HG03354 (cell line): Measurements from ENCODE around the gene MRAS.

ENCODE experiments used
- ATAC-seq: cut with Tn5 transposase; IDR thresholded peaks from one replicate; pipeline ENCODE4 v1.9.1; 2021; ENCODE audit warnings: mild to moderate bottlenecking; ENCODE audit not compliant: unreplicated experiment, poor library complexity, severe bottlenecking

Gene MRAS

GRCh38 chr3:138347960-138348753 lies at the start of gene MRAS:
MRAS (plus strand) TSS chr3:138348579; CDS start chr3:138372884, 24,305 bp downstream.
- ATAC-seq: peak; percentile 55

GRCh38 chr3:138300647-138301046 lies 47.7 kb upstream of the MRAS start:
- ATAC-seq: no peak

DNA sequence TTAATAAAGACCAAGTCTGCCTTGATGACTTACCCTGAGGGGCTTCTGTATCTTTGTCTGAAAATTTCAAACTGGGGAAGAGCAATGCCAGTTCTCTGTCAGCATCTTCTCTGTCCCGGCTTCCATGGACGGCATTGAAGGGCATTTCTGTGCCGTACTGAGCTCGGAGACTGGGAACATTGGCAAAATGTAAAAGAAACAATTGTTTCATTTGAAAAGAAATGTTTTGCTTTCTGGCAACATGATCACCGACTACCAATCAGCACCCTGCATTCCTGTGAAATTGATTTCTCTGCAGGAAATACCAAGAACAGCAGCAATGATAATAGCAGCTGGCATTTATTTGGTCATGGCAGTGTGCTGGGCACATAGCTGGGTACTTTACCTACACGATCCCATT lies 44.9 kb upstream of the MRAS start:
- no peak for ATAC-seq

DNA sequence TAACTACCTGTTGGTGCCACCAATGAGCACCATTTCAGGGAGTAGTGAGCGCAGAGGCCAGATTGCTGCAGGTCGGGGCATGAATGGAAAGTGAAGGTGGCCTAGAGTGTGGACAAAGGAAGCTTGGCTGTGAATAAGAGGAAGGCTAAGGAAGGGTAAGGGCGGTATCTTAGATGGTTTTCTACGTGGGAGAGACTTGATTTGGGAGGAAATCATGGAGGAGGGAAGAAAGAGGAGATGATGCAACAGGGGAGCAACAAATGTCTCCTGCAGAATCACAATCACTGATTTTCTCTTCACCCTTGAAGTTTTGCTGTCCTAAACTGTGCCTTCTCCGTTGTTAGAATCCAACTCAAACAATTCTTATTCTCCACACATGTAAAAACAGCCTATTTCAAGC lies 40.5 kb upstream of the MRAS start:
- ATAC-seq: no peak

GRCh38 chr3:138308783-138309182 lies 39.6 kb upstream of the MRAS start:
- ATAC-seq: no peak

DNA sequence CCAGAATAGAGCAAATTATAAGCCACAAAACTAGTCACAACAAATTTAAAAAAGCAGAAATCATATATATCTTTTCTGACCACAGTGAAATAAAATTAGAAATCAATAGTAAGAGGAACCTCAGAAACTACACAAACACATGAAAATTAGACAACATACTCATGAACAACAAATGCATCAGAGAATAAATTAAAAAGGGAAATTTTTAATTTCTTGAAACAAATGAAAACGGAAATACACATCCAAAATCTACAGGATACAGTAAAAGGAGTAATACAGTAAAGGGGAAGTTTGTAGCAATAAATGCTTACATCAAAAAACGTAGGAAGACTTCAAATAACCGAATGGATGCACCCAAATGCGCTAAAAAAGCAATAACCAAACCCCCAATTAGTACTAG lies 37.9 kb upstream of the MRAS start:
- no peak for ATAC-seq

DNA sequence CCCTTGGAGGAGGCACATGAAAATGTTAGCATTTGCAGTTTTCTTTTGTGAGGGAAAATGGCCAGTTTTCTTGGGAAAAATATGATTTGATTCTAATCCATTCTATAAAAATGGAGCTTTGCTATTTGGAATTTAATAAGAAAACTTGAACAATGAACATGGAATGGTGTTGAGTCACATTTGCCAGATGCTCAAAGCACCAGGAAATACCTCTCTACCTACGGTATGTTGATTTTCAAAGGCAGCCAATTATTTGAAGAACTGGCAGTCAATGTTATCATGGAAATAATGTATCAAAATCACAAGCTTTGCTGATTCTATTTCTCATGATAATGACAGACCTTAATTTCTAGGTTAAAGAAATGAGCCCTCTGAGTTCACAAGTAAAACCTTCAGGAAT lies 33.6 kb upstream of the MRAS start:
- ATAC-seq: no peak

DNA sequence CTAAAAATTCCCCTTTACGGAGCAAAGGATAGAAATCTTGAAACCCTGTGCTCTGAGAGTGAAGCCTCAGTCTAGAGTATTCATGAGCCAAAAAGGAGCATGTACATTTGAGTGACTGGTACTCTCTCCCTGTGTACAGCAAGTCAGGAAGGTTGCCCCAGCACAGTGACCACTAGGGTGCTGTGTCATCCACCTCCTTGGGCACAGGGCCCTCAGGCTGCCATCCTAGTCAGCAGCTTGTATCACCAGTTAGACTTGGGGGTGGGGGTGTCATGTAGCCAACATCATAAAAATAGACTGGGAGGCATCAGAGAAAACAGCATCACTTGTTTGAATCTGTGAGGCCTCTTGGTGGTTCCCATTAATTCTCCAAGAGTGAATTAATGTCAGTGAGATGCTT lies 30.7 kb upstream of the MRAS start:
- ATAC-seq: no peak

DNA sequence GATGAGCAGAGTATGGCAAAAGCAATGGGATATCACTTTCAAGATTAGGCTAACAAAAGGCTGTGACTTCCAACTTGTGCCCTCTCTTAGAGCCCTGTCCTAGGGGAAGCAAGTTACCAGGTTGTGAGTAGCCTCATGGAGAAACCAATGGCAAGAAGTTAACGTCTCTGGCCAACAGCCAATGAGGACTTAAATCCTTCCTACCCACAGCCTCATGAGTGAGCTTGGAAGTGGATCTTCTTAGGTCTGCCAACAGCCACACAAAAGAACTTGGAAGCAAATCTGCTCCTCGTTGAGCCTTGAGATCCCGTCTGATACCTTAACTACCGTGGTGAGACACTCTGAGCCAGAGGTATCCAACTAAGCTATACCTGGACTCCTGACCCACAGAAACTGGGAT lies 24.4 kb upstream of the MRAS start:
- ATAC-seq: no peak

DNA sequence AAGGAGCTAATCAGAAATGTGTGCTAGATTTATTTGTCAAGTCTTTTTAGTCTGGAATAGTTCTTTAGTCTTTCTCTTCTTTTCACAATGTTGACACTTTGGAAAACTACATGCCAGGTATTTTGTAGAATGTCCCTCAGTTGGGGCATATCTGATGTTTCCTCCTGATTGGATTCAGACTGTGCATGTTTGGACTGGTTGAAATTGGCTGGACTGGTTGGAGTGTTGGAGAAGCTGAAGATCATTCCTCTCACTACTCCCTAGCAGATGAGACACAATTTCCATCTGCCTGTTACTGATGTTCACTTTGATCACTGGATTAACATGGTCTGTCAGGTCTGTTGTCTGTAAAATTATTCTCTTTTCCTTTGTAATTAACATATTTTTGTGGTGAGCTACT lies 22.4 kb upstream of the MRAS start:
- ATAC-seq: no peak

DNA sequence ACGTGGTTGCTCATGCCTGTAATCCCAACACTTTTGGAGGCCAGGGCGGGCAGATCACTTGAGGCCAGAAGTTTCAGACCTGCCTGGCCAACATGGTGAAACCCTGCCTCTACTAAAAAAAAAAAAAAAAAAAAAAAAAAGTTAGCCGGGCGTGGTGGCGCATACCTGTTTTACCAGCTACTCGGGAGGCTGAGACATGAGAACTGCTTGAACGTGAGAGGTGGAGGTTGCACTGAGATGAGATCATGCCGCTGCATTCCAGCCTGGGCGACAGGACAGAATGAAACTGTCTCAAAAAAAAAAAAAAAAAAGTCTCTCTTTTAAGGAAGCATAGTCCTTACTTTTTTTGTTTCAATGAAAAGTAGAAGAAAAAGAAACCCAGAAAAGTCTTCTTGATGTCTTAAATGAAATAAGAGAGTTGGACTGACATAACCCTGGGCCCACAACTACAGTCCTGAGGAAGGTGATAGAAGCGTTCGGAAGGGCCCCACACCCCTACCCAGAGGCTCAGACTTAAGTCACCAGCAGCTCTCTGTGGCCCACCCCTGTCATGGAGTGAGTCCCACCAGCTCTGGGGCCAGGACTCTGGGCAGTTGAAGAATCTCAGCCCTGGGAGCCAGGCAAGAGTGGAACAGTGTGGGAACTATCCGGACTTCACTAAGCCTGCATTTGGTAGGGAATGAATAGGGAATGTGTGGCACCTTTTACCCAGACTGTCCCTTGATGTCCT lies 21.3 kb upstream of the MRAS start:
- ATAC-seq: no peak

DNA sequence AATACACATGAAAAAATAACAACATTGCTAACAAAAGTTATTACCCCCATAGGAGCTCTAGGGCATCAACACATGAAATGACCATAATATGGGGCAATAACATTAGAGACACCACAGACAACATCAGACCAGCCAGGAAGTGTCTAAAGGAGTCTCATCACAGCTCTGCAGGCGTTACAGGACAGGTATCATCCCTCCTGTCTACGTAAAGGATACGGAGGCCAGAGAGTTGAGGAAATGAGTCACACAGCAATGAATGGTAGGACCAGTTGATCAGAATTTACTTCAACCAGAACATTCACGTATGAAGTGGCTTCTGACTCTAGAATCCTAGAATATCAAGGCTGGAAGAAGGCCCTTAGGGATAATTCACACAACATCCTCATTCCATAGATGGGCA lies 20.5 kb upstream of the MRAS start:
- ATAC-seq: no peak

DNA sequence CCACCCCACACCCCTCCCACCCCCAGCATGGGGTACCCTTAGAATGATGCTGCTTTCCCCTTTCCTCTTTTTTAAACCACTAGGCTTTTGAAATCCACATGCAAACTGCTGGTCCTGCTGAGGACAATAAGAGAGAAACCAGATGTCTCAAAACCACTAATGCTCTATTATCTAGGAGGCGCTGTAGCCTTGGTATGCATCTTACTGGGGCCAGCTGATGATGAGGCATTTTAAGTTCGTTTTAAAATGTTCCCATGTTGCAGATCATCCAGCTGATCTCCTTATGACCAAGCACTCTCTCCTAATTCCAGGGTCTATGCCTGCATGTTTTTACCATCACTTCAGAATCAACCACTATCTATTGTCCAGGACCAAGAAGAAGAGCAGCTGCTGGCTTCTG lies 20.0 kb upstream of the MRAS start:
- no peak for ATAC-seq

GRCh38 chr3:138329127-138329983 lies 19.0 kb upstream of the MRAS start, which contains the start of gene NME9:
NME9 (minus strand) TSS chr3:138329851; CDS start chr3:138329335, 516 bp downstream.
- peak; percentile 83 for ATAC-seq

- ATAC-seq: no peak
These were observed 18.4 kb upstream of the MRAS start for GRCh38 chr3:138329984-138330293.

- ATAC-seq: no peak
These were observed 17.1 kb upstream of the MRAS start for GRCh38 chr3:138331143-138331894.

- no peak for ATAC-seq
These were observed 15.8 kb upstream of the MRAS start for GRCh38 chr3:138332472-138333073.

DNA sequence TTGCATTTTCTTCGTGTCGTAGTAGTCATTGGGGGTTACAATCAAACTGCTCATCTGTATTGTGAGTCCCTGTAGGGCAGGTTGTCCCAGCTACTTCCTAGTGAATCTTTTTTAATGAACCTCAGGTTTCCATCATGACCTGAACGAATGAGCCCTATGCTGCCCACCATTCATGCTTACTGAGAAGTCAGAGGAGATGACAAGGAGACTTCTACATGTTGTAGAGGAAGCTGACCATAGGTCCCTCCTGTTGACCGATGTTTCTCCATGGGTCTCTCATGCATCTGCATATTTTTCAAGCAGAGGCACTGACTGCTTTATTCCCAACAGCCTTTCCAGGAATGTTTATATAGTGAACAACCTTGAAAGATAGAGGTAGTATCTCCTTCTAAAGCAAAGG lies 13.8 kb upstream of the MRAS start:
- ATAC-seq: no peak

GRCh38 chr3:138336454-138336999 lies 11.9 kb upstream of the MRAS start:
- ATAC-seq: no peak
